Measurements from ENCODE around the gene HOXC9.

HOXC9 gene

DNA sequence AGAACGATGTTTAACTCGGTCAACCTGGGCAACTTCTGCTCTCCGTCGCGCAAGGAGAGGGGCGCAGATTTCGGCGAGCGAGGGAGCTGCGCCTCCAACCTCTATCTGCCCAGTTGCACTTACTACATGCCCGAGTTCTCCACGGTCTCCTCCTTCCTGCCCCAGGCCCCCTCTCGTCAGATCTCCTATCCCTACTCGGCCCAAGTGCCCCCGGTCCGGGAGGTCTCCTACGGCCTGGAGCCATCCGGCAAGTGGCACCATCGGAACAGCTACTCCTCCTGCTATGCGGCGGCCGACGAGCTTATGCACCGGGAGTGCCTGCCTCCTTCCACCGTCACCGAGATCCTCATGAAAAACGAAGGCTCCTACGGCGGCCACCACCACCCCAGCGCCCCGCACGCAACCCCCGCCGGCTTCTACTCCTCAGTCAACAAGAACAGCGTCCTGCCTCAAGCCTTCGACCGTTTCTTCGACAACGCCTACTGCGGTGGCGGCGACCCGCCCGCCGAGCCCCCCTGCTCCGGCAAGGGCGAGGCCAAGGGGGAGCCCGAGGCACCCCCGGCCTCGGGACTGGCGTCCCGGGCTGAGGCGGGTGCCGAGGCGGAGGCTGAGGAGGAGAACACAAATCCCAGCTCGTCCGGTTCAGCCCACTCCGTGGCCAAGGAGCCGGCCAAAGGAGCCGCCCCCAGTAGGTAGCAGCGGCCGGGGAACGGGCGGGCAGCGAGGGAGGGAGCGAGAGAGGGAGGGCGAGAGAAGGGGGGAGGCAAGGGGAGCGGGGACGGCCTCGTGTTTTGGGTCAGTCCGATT is 26.5 kb upstream of the HOXC9 start (continued):
- no peak for TF ChIP-seq ZNF416 (tag by site-specific recombination; IDR thresholded peaks at IDR 0.05)
- TF ChIP-seq ZNF140 (tag by site-specific recombination; IDR thresholded peaks at IDR 0.05), result no peak
- no peak for TF ChIP-seq KLF16 (tag by site-specific recombination; IDR thresholded peaks at IDR 0.05)
- TF ChIP-seq ZNF354C (tag by site-specific recombination; IDR thresholded peaks at IDR 0.05; ENCODE audit: borderline replicate concordance, low read depth), result no peak
- TF ChIP-seq GFI1B (tag by site-specific recombination; IDR thresholded peaks at IDR 0.05), result no peak
- TF ChIP-seq ZIC2 (tag by site-specific recombination; IDR thresholded peaks at IDR 0.05), result peak; percentile 88
- TF ChIP-seq ZNF792 (tag by site-specific recombination; IDR thresholded peaks at IDR 0.05), result no peak
- TF ChIP-seq ZNF510 (tag by site-specific recombination; IDR thresholded peaks at IDR 0.05; ENCODE audit: insufficient replicate concordance), result no peak
- no peak for TF ChIP-seq TSHZ1 (tag by site-specific recombination; IDR thresholded peaks at IDR 0.05; ENCODE audit: borderline replicate concordance)
- TF ChIP-seq FEZF1 (tag by site-specific recombination; IDR thresholded peaks at IDR 0.05), result no peak
- TF ChIP-seq SP7 (tag by site-specific recombination; IDR thresholded peaks at IDR 0.05), result no peak
- TF ChIP-seq OSR2 (tag by site-specific recombination; IDR thresholded peaks at IDR 0.05), result no peak; the same call in 1 of the 2 replicates
- TF ChIP-seq ZNF776 (tag by site-specific recombination; IDR thresholded peaks at IDR 0.05; ENCODE audit: borderline replicate concordance), result no peak
- TF ChIP-seq ZNF157 (tag by site-specific recombination; IDR thresholded peaks at IDR 0.05), result no peak
- TF ChIP-seq OVOL3 (tag by site-specific recombination; IDR thresholded peaks at IDR 0.05), result no peak
- no peak for TF ChIP-seq MYNN (tag by site-specific recombination; IDR thresholded peaks at IDR 0.05; ENCODE audit: borderline replicate concordance)
- TF ChIP-seq ZNF561 (tag by site-specific recombination; IDR thresholded peaks at IDR 0.05; ENCODE audit: borderline replicate concordance), result 0 out of 2 replicates have a peak, but pooled peaks have one; percentile 29
- no peak for TF ChIP-seq ZNF548 (tag by site-specific recombination; IDR thresholded peaks at IDR 0.05)
- no peak for TF ChIP-seq ZNF837 (tag by site-specific recombination; IDR thresholded peaks at IDR 0.05)
- no peak for TF ChIP-seq ZNF184 (tag by site-specific recombination; IDR thresholded peaks at IDR 0.05)
- TF ChIP-seq BCL11B (tag by site-specific recombination; IDR thresholded peaks at IDR 0.05; ENCODE audit: low read depth), result no peak
- TF ChIP-seq ZNF549 (tag by site-specific recombination; IDR thresholded peaks at IDR 0.05), result no peak
- no peak for TF ChIP-seq ZNF670 (tag by site-specific recombination; IDR thresholded peaks at IDR 0.05; ENCODE audit: low read depth)
- TF ChIP-seq ZNF341 (tag by site-specific recombination; IDR thresholded peaks at IDR 0.05; ENCODE audit: low read depth), result no peak
- no peak for TF ChIP-seq ZNF155 (tag by site-specific recombination; IDR thresholded peaks at IDR 0.05)
- no peak for TF ChIP-seq ZNF707 (tag by site-specific recombination; IDR thresholded peaks at IDR 0.05)
- peak; percentile 43; the same call in 1 of the 2 replicates for TF ChIP-seq ZBTB20 (tag by site-specific recombination; IDR thresholded peaks at IDR 0.05)
- peak; percentile 75 for TF ChIP-seq ZBTB17 (tag by site-specific recombination; IDR thresholded peaks at IDR 0.05)
- TF ChIP-seq ZNF16 (tag by site-specific recombination; IDR thresholded peaks at IDR 0.05; ENCODE audit: low read depth), result no peak
- peak; percentile 84 for TF ChIP-seq SP2 (tag by site-specific recombination; IDR thresholded peaks at IDR 0.05)
- no peak for TF ChIP-seq ZFP37 (tag by site-specific recombination; IDR thresholded peaks at IDR 0.05)
- peak; percentile 80 for TF ChIP-seq PRDM10 (tag by site-specific recombination; IDR thresholded peaks at IDR 0.05)
- TF ChIP-seq ZNF621 (tag by site-specific recombination; IDR thresholded peaks at IDR 0.05), result no peak
- no peak for TF ChIP-seq HOXC10 (CRISPR knock-in tag; IDR thresholded peaks at IDR 0.05)
- no peak for TF ChIP-seq ZBTB1 (tag by site-specific recombination; IDR thresholded peaks at IDR 0.05)
- TF ChIP-seq TRIM28 (IDR thresholded peaks at IDR 0.05; ENCODE audit: borderline replicate concordance, low read length), result no peak
- TF ChIP-seq SCRT1 (tag by site-specific recombination; IDR thresholded peaks at IDR 0.05; ENCODE audit: borderline replicate concordance), result no peak

Data from HEK293 (cell line).